Neuron (in vitro differentiated cells): ENCODE data around the gene SCN5A.

ENCODE experiments used
- H2AFZ ChIP-seq: one replicate; pipeline ENCODE4 v1.6.1; 2013; ENCODE audit warnings: low read depth, mild to moderate bottlenecking, inconsistent platforms, low read length, moderate library complexity
- H3K27me3 ChIP-seq: one replicate; pipeline ENCODE4 v1.6.1; 2013; ENCODE audit warnings: low read length; ENCODE audit not compliant: insufficient read depth
- H3K36me3 ChIP-seq: one replicate; pipeline ENCODE4 v1.6.1; 2013; ENCODE audit warnings: low read length; ENCODE audit not compliant: insufficient read depth
- H3K4me1 ChIP-seq: one replicate; pipeline ENCODE4 v1.6.1; 2013; ENCODE audit warnings: low read length; ENCODE audit not compliant: insufficient read depth
- H3K4me3 ChIP-seq: 2 replicates; pipeline ENCODE4 v1.5.1; 2013; ENCODE audit warnings: mild to moderate bottlenecking, low read length, moderate library complexity
- H3K9me3 ChIP-seq: one replicate; pipeline ENCODE4 v1.6.1; 2013; ENCODE audit warnings: low read length

The SCN5A gene

DNA sequence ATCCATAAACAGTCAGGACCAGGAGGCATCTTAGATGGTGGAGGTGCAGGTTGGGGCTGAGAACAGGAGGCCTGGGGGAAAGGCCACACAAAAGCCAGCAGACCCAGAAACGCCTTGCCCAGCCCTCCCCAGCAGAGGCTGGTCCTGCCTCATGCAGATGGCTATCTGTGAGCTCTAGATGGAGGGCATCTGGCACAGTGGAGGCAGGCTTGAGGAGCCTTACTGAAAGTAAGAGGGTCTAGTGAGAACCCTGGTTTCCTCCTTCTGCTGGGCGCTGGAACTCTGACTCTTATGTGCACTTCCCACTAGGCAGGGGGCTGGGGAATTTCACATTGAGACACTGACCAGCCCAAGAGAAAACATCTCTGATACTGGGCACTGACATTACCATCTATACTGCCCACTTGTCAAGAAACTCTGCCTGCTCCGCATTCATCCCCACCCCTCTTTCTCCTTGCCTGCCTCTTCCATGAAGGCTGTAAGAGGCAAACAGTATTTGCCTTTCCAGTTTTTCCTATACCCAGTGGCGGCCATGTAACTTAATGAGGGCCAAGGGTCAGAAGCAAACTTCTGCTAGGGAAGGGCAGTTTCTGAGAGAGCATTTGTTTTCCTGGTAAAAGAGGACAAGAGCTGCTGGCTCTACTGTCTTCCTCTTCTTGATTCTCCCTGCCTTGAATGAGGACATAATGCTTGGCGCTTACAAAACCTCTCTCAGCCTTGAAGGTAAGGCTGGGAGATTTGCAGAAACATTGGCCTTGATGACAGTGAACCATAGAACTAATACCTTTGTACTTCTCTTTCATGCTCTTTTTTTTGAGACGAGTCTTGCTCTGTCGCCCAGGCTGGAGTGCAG lies 4.4 kb upstream of the SCN5A start:
- no peak overlapping the region for H2AFZ ChIP-seq
- H3K36me3 ChIP-seq: no peaks in the 10 kb centered on the region
- peaks cover 2% of the 10 kb centered on the region for H3K4me1 ChIP-seq
- no peaks in the 10 kb centered on the region for H3K9me3 ChIP-seq
- peaks cover 29% of the 10 kb centered on the region for H3K27me3 ChIP-seq
- no peak overlapping the region for H3K4me3 ChIP-seq

DNA sequence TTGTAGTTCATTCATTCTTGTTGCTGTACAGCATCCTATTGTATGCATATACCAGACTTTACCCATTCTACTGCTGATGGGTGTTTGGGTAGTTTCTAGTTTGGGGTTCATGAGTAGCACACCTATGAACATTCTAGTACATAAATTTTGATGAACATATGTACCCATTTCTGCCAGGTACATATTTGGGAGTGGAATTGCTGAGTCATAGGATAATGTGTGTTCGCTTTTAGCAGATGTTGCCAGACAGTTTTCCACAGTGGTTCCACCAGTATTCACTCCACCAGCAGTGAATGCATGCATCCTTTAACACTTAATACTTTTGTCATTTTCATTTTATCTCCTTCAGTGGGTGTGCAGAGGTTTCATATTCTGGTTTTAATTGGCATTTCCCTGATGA lies 3.4 kb upstream of the SCN5A start:
- H2AFZ ChIP-seq: no peak overlapping the region
- H3K27me3 ChIP-seq: peaks cover 39% of the 10 kb centered on the region
- H3K4me1 ChIP-seq: peaks cover 2% of the 10 kb centered on the region
- no peak overlapping the region for H3K4me3 ChIP-seq
- H3K9me3 ChIP-seq: no peaks in the 10 kb centered on the region
- H3K36me3 ChIP-seq: no peaks in the 10 kb centered on the region

- no peaks in the 10 kb centered on the region for H3K9me3 ChIP-seq
- no peak overlapping the region for H3K4me3 ChIP-seq
- H3K27me3 ChIP-seq: peaks cover 51% of the 10 kb centered on the region
Observed at GRCh38 chr3:38651153-38651789, 1.8 kb upstream of the SCN5A start.

DNA sequence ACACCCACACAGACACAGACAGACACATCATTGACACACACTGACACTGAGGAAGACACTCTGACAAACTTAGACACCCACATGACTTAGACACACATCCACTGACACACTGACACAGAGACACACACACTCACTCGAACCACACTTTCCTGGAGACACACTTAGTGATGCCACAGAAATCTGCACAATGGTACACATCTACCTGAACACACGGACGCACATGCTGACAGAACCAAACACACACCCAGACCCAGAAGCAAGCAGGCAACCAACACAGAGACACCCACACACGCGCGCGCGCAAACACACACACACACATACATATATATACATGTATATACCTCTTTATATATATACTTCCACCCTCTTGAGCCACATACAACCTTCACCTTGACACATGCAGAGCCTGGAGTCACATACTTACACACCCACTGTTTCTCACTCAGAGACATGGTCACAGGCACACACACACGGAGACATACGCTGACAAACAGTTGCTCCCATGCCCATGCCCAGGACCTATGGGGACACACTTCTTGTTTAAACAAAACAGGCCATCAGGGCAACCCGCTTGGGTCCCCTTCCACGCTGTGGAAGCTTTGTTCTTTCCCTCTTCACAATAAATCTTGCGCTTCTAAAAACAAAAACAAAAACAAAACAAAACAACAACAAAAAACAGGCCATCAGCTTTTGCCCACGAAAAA lies 913 bp upstream of the SCN5A start:
- no peak overlapping the region for H2AFZ ChIP-seq
- H3K27me3 ChIP-seq: peaks cover 55% of the 10 kb centered on the region
- peaks cover 2% of the 10 kb centered on the region for H3K4me1 ChIP-seq
- H3K36me3 ChIP-seq: no peaks in the 10 kb centered on the region
- H3K9me3 ChIP-seq: no peaks in the 10 kb centered on the region
- H3K4me3 ChIP-seq: no peak overlapping the region

More at GRCh38 chr3:38651153-38651789, 1.8 kb upstream of the SCN5A start:
- no peaks in the 10 kb centered on the region for H3K36me3 ChIP-seq
- H3K4me1 ChIP-seq: peaks cover 2% of the 10 kb centered on the region
- H2AFZ ChIP-seq: no peak overlapping the region

DNA sequence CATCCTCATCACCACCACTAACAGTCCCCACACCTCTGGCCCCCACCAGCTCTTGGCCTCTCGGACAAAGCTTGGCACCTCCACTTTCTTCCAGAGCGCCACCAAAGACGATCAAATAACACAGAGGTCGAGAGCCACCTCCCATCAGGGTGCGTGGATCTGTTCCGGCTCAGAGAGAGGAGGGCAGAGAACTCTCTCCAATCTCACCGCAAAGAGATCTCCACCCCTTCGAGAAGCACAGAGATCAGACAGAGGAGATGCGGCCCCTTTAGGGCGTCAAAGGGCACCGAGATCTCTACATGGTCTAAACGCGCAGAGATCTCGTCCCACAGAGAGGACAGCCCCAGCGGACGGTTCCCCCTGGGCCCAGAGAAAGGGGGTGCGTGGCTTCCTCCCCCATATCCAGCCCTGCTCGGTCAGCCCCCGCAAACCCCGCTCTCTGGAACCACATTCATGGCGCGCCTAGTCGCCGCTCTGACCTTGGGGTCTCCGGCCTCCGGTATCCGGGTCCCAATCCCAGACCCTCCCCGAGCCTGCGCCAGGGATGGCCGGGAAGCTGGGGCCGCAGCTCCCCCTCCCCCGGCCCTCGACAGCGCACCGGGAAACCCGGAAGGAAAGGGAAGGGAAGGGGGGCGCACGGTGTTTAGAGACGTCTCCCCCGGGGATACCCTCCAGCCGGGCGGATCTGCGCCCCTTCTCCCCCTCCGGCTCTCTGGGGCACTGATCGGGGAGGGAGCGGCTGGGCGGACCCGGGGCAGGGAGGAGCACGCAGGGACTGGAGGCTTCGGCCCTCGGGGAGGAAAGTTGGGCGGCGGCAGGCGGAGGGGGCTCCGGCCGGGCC lies 608 bp downstream of the SCN5A start:
- peak overlapping the region; percentile 58 for H2AFZ ChIP-seq
- peaks cover 68% of the 10 kb centered on the region for H3K27me3 ChIP-seq
- peak overlapping the region; percentile 9 for H3K4me3 ChIP-seq
- no peaks in the 10 kb centered on the region for H3K36me3 ChIP-seq
- peaks cover 2% of the 10 kb centered on the region for H3K4me1 ChIP-seq
- H3K9me3 ChIP-seq: peaks cover 2% of the 10 kb centered on the region

- Histone ChIP-seq H3K27me3 (peaks cover 70% of the 10 kb centered on the region), H3K9me3 (peaks cover 2% of the 10 kb centered on the region), H3K36me3 (no peaks in the 10 kb centered on the region), H3K4me3 (no peak overlapping the region), H3K4me1 (peaks cover 2% of the 10 kb centered on the region), H2AFZ (no peak overlapping the region)
Observed at GRCh38 chr3:38648024-38648658, 1.3 kb downstream of the SCN5A start.

GRCh38 chr3:38647217-38647970 lies 2.1 kb downstream of the SCN5A start:
- H3K36me3 ChIP-seq: no peaks in the 10 kb centered on the region
- H3K4me3 ChIP-seq: no peak overlapping the region
- H3K9me3 ChIP-seq: peaks cover 4% of the 10 kb centered on the region
- H2AFZ ChIP-seq: no peak overlapping the region
- peaks cover 73% of the 10 kb centered on the region for H3K27me3 ChIP-seq
- H3K4me1 ChIP-seq: peaks cover 2% of the 10 kb centered on the region

- H3K4me3 ChIP-seq: no peak overlapping the region
- peaks cover 2% of the 10 kb centered on the region for H3K4me1 ChIP-seq
- H2AFZ ChIP-seq: no peak overlapping the region
- H3K9me3 ChIP-seq: peaks cover 4% of the 10 kb centered on the region
- H3K36me3 ChIP-seq: no peaks in the 10 kb centered on the region
- peaks cover 78% of the 10 kb centered on the region for H3K27me3 ChIP-seq
Observed at GRCh38 chr3:38646630-38647029, 2.9 kb downstream of the SCN5A start.

GRCh38 chr3:38646062-38646461 lies 3.4 kb downstream of the SCN5A start:
- Histone ChIP-seq H2AFZ (no peak overlapping the region), H3K4me3 (no peak overlapping the region), H3K36me3 (no peaks in the 10 kb centered on the region), H3K4me1 (peaks cover 7% of the 10 kb centered on the region), H3K9me3 (peaks cover 4% of the 10 kb centered on the region), H3K27me3 (peaks cover 78% of the 10 kb centered on the region)

DNA sequence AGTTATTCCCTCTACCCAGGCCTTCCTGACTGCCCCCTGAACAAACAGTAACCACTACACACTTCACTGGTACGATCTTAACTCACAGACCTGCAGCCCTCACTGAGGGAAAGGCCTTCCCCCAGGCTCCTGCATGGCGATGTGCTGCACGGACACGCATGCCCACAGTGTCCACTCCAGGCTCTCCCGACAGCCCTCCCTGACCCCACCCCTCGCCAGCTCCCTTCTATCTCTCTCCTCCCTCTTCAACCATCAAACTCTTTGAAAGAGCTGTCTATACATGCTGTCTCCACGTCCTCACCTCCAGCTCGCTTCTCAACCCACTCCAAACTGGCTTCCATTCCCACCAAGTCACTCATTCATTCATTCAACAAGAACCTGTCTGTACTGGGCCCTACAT lies 3.9 kb downstream of the SCN5A start:
- Histone ChIP-seq H3K4me3 (no peak overlapping the region), H3K9me3 (peaks cover 4% of the 10 kb centered on the region), H2AFZ (no peak overlapping the region), H3K4me1 (peaks cover 7% of the 10 kb centered on the region), H3K27me3 (peaks cover 73% of the 10 kb centered on the region), H3K36me3 (no peaks in the 10 kb centered on the region)

DNA sequence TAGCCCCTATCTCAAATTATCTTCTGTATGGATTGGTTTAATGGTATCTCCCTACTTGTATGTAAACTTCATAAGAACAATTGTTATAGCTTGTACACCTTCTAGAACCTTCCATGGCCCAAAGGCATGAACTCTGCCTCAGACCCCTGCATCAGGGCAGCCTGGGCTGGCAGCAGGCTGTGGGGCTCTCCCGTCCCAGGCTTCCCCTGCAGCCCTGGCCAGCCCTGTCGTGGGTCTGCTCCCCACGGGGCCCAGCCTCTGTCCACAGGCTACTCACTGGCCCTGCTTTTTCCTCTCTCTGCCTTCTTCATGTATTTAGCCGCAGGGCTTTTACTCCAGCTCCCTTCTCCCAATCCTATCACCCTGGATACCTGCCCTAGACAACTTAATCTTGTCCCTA lies 4.4 kb downstream of the SCN5A start:
- no peak overlapping the region for H3K4me3 ChIP-seq
- peaks cover 4% of the 10 kb centered on the region for H3K9me3 ChIP-seq
- H3K36me3 ChIP-seq: no peaks in the 10 kb centered on the region
- H3K27me3 ChIP-seq: peaks cover 68% of the 10 kb centered on the region
- no peak overlapping the region for H2AFZ ChIP-seq
- peaks cover 7% of the 10 kb centered on the region for H3K4me1 ChIP-seq

DNA sequence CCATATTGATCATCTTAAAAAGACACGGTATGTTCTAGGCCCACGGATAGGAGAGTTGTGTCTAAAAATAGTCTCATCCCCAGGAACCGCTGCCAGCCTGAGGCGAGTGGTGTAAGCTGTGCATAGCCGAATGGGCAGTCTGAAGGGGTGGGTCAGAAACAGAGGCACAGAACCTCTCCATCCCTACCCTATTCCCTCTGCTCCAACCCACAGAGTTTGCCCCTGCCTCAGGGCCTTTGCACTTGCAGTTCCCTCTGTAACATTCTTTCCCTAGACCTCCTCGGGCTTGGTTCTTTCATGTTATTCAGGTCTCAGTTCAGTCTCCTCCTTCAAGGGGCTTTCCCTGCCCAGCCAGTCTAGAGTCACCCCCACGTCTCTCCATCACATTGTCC lies 4.8 kb downstream of the SCN5A start:
- Histone ChIP-seq H2AFZ (no peak overlapping the region), H3K27me3 (peaks cover 68% of the 10 kb centered on the region), H3K4me3 (no peak overlapping the region), H3K9me3 (peaks cover 4% of the 10 kb centered on the region), H3K36me3 (no peaks in the 10 kb centered on the region), H3K4me1 (peaks cover 4% of the 10 kb centered on the region)
